Transverse colon (tissue), 4 donors: ENCODE measurements around the gene DNER.

Experiments used
- CTCF ChIP-seq, 5 experiments: fragments of 200-600 bp in 3 of 5; fragments of 450-650 bp in 2 of 5; sonication (generic) in 3 of 5; IDR thresholded peaks; 1 replicate in 2 of 5; 2 replicates in 3 of 5; pipeline ENCODE4 v1.5.1; 2016 to 2017; ENCODE audit warnings: antibody characterized with exemption in 5 of 5, inconsistent platforms in 3 of 5, mild to moderate bottlenecking in 2 of 5, moderate library complexity in 1 of 5
- EP300 ChIP-seq: sonication (generic); formaldehyde crosslinking; IDR thresholded peaks from one replicate; pipeline ENCODE4 v1.6.1; 2017; ENCODE audit warnings: antibody characterized with exemption, low read depth
- POLR2AphosphoS5 ChIP-seq, 3 donors: sonication (generic); formaldehyde crosslinking; IDR thresholded peaks; one replicate each; pipeline ENCODE4 v1.6.1; 2016; ENCODE audit warnings: antibody characterized with exemption in 3 of 3

- TF ChIP-seq EP300 (no peak), CTCF (IDR thresholded peaks at IDR 0.05) (no peak), POLR2AphosphoS5 (IDR thresholded peaks at IDR 0.05) (no peak)
Observed at GRCh38 chr2:229477269-229477755, 237.0 kb downstream of the DNER start.
